Measurements from ENCODE around the gene NPAS2. TPM values are rescaled to one million over a fixed set of nuclear protein-coding genes. Genes with fewer than 3 reads are reported as not detected.
A peak's percentile ranks its signal among the peaks of the same experiment; 100 is the strongest.

The NPAS2 gene
- total RNA-seq, 6 donors from 2014 or later: 13.8 to 52.5 (median 23.0) TPM

GRCh38 chr2:100929147-100929546 lies 109.2 kb downstream of the NPAS2 start:
- Histone ChIP-seq H3K9me3 (no peaks in the 10 kb centered on the region), H3K4me1 (peaks cover 0 to 5% (median 0%) of the 10 kb centered on the region in 4 donors), H3K27ac (no peak overlapping the region), H3K36me3 (no peaks in the 10 kb centered on the region), H3K4me3 (no peak overlapping the region), H3K27me3 (no peaks in the 10 kb centered on the region)
- ATAC-seq (ENCODE audit: low FRiP score in 2 of 2): no peak
- 89 to 100% methylated on average over 1 to 2 of the region's 2 CpGs for WGBS, 2 donors
- TF ChIP-seq POLR2AphosphoS5 (IDR thresholded peaks at IDR 0.05): no peak
- no peak for TF ChIP-seq EP300 (IDR thresholded peaks at IDR 0.05)
- TF ChIP-seq POLR2A (IDR thresholded peaks at IDR 0.05): no peak
- no peak for TF ChIP-seq CTCF (IDR thresholded peaks at IDR 0.05)
- no peak for DNase-seq

- ATAC-seq (ENCODE audit: low FRiP score in 2 of 2) (no peak), DNase-seq (no peak)
- Histone ChIP-seq H3K9me3 (no peaks in the 10 kb centered on the region), H3K4me1 (no peaks in the 10 kb centered on the region), H3K27ac (no peak overlapping the region), H3K36me3 (no peaks in the 10 kb centered on the region), H3K27me3 (no peaks in the 10 kb centered on the region), H3K4me3 (no peak overlapping the region)
- WGBS, 2 donors: 90 to 98% methylated on average over 6 of the region's 6 CpGs
- no peak for TF ChIP-seq POLR2A (IDR thresholded peaks at IDR 0.05)
- TF ChIP-seq CTCF (IDR thresholded peaks at IDR 0.05): no peak
- TF ChIP-seq EP300 (IDR thresholded peaks at IDR 0.05): no peak
- TF ChIP-seq POLR2AphosphoS5 (IDR thresholded peaks at IDR 0.05): no peak
These were observed 114.8 kb downstream of the NPAS2 start for GRCh38 chr2:100934504-100935371.

- no peaks in the 10 kb centered on the region for H3K27me3 ChIP-seq
- no peak overlapping the region for H3K27ac ChIP-seq
- 84 to 86% methylated on average over 3 of the region's 3 CpGs for WGBS, 2 donors
- H3K4me1 ChIP-seq: no peaks in the 10 kb centered on the region
- no peak for DNase-seq
- H3K9me3 ChIP-seq: no peaks in the 10 kb centered on the region
- H3K36me3 ChIP-seq: no peaks in the 10 kb centered on the region
- TF ChIP-seq CTCF (IDR thresholded peaks at IDR 0.05) (no peak), POLR2A (IDR thresholded peaks at IDR 0.05) (no peak), EP300 (IDR thresholded peaks at IDR 0.05) (no peak), POLR2AphosphoS5 (IDR thresholded peaks at IDR 0.05) (no peak)
- H3K4me3 ChIP-seq: no peak overlapping the region
- ATAC-seq (ENCODE audit: low FRiP score in 2 of 2): no peak
These were observed 115.4 kb downstream of the NPAS2 start for GRCh38 chr2:100935372-100935752.

GRCh38 chr2:100936070-100936741 lies 116.3 kb downstream of the NPAS2 start:
- Histone ChIP-seq H3K4me3 (no peak overlapping the region), H3K27ac (no peak overlapping the region), H3K4me1 (peaks cover 0 to 3% (median 0%) of the 10 kb centered on the region in 4 donors), H3K9me3 (no peaks in the 10 kb centered on the region), H3K36me3 (no peaks in the 10 kb centered on the region), H3K27me3 (no peaks in the 10 kb centered on the region)
- peak in 1 of 2 donors; percentile 42 for DNase-seq
- 77 to 81% methylated on average over 10 of the region's 10 CpGs for WGBS, 2 donors
- ATAC-seq (ENCODE audit: low FRiP score in 2 of 2): no peak
- TF ChIP-seq EP300 (IDR thresholded peaks at IDR 0.05) (no peak), CTCF (IDR thresholded peaks at IDR 0.05) (no peak), POLR2A (IDR thresholded peaks at IDR 0.05) (no peak), POLR2AphosphoS5 (IDR thresholded peaks at IDR 0.05) (no peak)

Measured in upper lobe of left lung (tissue), 6 donors.